ENCODE data around the gene VPS36. TPM values are rescaled to one million over a fixed set of nuclear protein-coding genes. Genes with fewer than 3 reads are reported as not detected.

The VPS36 gene
- total and polyA plus RNA-seq, 2 of the 8 experiments (the other 6 are each of a cell fraction or from before 2014, with no cell fraction given), result 14.1 to 19.8 TPM

GRCh38 chr13:52411629-52412028 lies 38.8 kb downstream of the VPS36 start:
- Histone ChIP-seq H2BK5ac (ENCODE audit: low read depth, low read length) (no peak overlapping the region), H3K23ac (ENCODE audit: insufficient read length) (no peak overlapping the region), H2BK120ac (replicated peaks; ENCODE audit: low read depth, low read length) (no peak overlapping the region), H3K23me2 (ENCODE audit: low read depth, low read length) (no peaks in the 10 kb centered on the region; the same call in 1 of the 2 replicates), H3K4ac (replicated peaks; ENCODE audit: insufficient read length, low read depth, low read length) (no peak overlapping the region), H3K14ac (ENCODE audit: insufficient read length) (no peak overlapping the region), H3K79me1 (ENCODE audit: low read depth, low read length) (no peaks in the 10 kb centered on the region), H3K9me3 (ENCODE audit: insufficient read depth in 2 of 2, low read depth in 1 of 2, low read length in 1 of 2) (no peaks in the 10 kb centered on the region), H3K27me3 (replicated peaks in 1 of 4; ENCODE audit: control insufficient read depth in 3 of 4, extremely low read depth in 1 of 4, insufficient read depth in 3 of 4, low read length in 3 of 4) (peaks cover 0 to 4% (median 0%) of the 10 kb centered on the region in 4 experiments; a peak in 1 of 7 replicates), H4K5ac (ENCODE audit: insufficient read length, low read depth, low read length) (no peak overlapping the region), H3K36me3 (ENCODE audit: control insufficient read depth in 2 of 4, insufficient read depth in 4 of 4, low read length in 3 of 4) (peaks cover 0 to 9% (median 2%) of the 10 kb centered on the region in 4 experiments; a peak in 4 of 8 replicates), H3K18ac (ENCODE audit: extremely low read depth, low read length) (no peak overlapping the region), H2AK5ac (ENCODE audit: low read depth, low read length) (no peak overlapping the region), H3K79me2 (ENCODE audit: control insufficient read depth in 1 of 2, insufficient read depth in 2 of 2, low read length in 2 of 2) (no peaks in the 10 kb centered on the region), H2BK15ac (ENCODE audit: low read length) (no peak overlapping the region), H2AFZ (ENCODE audit: low read length) (no peak overlapping the region), H3K27ac (ENCODE audit: low read depth, low read length) (no peak overlapping the region), H3K56ac (replicated peaks; ENCODE audit: insufficient read length, low read depth, low read length) (no peak overlapping the region), H2BK12ac (ENCODE audit: low read depth, low read length) (no peak overlapping the region), H3K4me3 (ENCODE audit: extremely low read depth in 1 of 4, insufficient read depth in 2 of 4, low read depth in 3 of 4, low read length in 4 of 4) (no peak overlapping the region), H3K4me2 (ENCODE audit: insufficient read depth in 1 of 2, low read depth in 2 of 2, low read length in 2 of 2) (no peak overlapping the region), H4K91ac (replicated peaks; ENCODE audit: insufficient read length, low read length) (no peak overlapping the region), H2BK20ac (ENCODE audit: low read length) (no peak overlapping the region), H4K20me1 (replicated peaks in 1 of 2; ENCODE audit: control insufficient read depth in 1 of 2, insufficient read depth in 2 of 2, low read length in 2 of 2) (no peaks in the 10 kb centered on the region), H3K4me1 (replicated peaks in 1 of 4; ENCODE audit: control insufficient read depth in 3 of 4, insufficient read depth in 4 of 4, low read length in 3 of 4) (no peaks in the 10 kb centered on the region), H4K8ac (ENCODE audit: extremely low read depth, insufficient read depth, low read length) (no peak overlapping the region), H3K9ac (replicated peaks in 1 of 4; ENCODE audit: extremely low read depth in 1 of 4, low read depth in 3 of 4, low read length in 3 of 4) (no peak overlapping the region)
- TF ChIP-seq MAFK (IDR thresholded peaks at IDR 0.05; ENCODE audit: low read depth, low read length) (no peak), RXRA (IDR thresholded peaks at IDR 0.05; ENCODE audit: insufficient read depth, low read depth, low read length) (no peak), RFX5 (IDR thresholded peaks at IDR 0.05; ENCODE audit: borderline replicate concordance, low read depth, low read length) (no peak), BRCA1 (IDR thresholded peaks at IDR 0.05; ENCODE audit: low read depth, low read length) (no peak), POLR2AphosphoS5 (IDR thresholded peaks at IDR 0.05; ENCODE audit: low read depth, low read length) (no peak), CTCF (IDR thresholded peaks at IDR 0.05; ENCODE audit: control extremely low read depth in 1 of 3, insufficient read depth in 1 of 3, low read depth in 1 of 3, low read length in 3 of 3) (no peak), SP1 (IDR thresholded peaks at IDR 0.05; ENCODE audit: low read depth, low read length) (no peak), KDM4A (IDR thresholded peaks at IDR 0.05; ENCODE audit: low read depth, low read length, severe bottlenecking) (no peak), NRF1 (IDR thresholded peaks at IDR 0.05; ENCODE audit: low read depth, low read length) (no peak), TBP (IDR thresholded peaks at IDR 0.05; ENCODE audit: low read depth, low read length) (no peak), POU5F1 (IDR thresholded peaks at IDR 0.05; ENCODE audit: low read depth, low read length) (no peak)
- CTCF ChIA-PET (ENCODE audit: partially characterized antibody), result interaction anchor here (0.5 to 1.1 kb wide), 2 partner anchors 34 to 39 kb away, joined by 3 to 4 read pairs; no protein-coding TSS in a partner anchor
- no peak for FAIRE-seq
- WGBS, 2 experiments (ENCODE audit: extremely low coverage in 1 of 2, insufficient coverage in 1 of 2, insufficient read length in 1 of 2, insufficient replicate concordance in 2 of 2, low coverage in 1 of 2, low lambda C conversion rate in 2 of 2, missing lambda C conversion rate in 1 of 2), result 87% methylated on average over 4 of the region's 4 CpGs; no CpG with 5 or more reads in 1 of the 2 experiments
- DNase-seq (ENCODE audit: low read depth in 1 of 2, low spot score in 2 of 2), result no peak
- POLR2A ChIA-PET (ENCODE audit: partially characterized antibody), result interaction anchor here (0.7 kb wide), 1 partner anchor 897 kb away, joined by 4 read pairs; no protein-coding TSS in a partner anchor

Data from H1 (cell line).